DOHH2 (cell line): Measurements from ENCODE around the gene WAS.

ENCODE experiments used
- EZH2phosphoT487 ChIP-seq: fragments of 200-600 bp; sonication (generic); IDR thresholded peaks from 2 replicates; pipeline ENCODE4 v1.6.1; 2017; ENCODE audit warnings: borderline replicate concordance, mild to moderate bottlenecking, antibody characterized with exemption, low read length, moderate library complexity, mixed read lengths
- TF ChIP-seq, protein P1 (sequence below): fragments of 200-600 bp; sonication (generic); IDR thresholded peaks from one replicate; pipeline ENCODE4 v1.5.1; 2014; ENCODE audit warnings: antibody characterized with exemption, mild to moderate bottlenecking, low read depth, low read length; ENCODE audit not compliant: poor library complexity, severe bottlenecking

DNA sequence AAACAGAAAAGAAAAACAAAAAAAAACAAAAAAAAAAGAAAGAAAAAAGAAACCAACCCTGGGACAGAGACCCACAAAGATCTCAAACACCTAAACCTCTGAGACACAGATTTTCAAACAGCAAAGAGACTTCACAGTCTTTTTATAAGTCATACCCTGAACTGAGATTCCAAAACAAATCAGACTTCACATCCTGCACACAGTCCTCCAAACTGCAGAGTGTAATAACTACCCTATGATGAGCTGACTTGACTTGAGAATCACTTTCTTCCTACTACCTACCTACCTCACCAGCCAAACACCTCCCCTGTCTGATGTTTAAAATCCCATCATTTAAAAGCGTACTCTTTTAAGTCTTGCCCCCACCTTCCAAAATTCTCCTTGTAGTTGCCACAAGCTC lies 52.7 kb downstream of the WAS start:
- TF ChIP-seq, protein P1, sequence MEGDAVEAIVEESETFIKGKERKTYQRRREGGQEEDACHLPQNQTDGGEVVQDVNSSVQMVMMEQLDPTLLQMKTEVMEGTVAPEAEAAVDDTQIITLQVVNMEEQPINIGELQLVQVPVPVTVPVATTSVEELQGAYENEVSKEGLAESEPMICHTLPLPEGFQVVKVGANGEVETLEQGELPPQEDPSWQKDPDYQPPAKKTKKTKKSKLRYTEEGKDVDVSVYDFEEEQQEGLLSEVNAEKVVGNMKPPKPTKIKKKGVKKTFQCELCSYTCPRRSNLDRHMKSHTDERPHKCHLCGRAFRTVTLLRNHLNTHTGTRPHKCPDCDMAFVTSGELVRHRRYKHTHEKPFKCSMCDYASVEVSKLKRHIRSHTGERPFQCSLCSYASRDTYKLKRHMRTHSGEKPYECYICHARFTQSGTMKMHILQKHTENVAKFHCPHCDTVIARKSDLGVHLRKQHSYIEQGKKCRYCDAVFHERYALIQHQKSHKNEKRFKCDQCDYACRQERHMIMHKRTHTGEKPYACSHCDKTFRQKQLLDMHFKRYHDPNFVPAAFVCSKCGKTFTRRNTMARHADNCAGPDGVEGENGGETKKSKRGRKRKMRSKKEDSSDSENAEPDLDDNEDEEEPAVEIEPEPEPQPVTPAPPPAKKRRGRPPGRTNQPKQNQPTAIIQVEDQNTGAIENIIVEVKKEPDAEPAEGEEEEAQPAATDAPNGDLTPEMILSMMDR = no peak
- TF ChIP-seq EZH2phosphoT487 = no peak
